Naive B cell (primary cell): ENCODE measurements around the gene FAM117B. TPM values are rescaled to one million over a fixed set of nuclear protein-coding genes. Genes with fewer than 3 reads are reported as not detected.
A peak's percentile ranks its signal among the peaks of the same experiment; 100 is the strongest.

ENCODE experiments used
- ATAC-seq, 2 donors: fragments of 150-1000 bp; cut with Tn5 transposase; 2 replicates each; pipeline ENCODE4 v1.10.0; 2021; ENCODE audit warnings: low read depth in 2 of 2, mild to moderate bottlenecking in 2 of 2, moderate library complexity in 2 of 2
- DNase-seq: peaks from one replicate; pipeline ENCODE4 v3.0.0; 2022
- H3K27ac Mint-ChIP-seq, 6 donors: one replicate each; pipeline ENCODE4 v1.8.0; 2020 to 2022; ENCODE audit warnings: mild to moderate bottlenecking in 6 of 6, mixed read lengths in 6 of 6, moderate library complexity in 5 of 6, inconsistent platforms in 2 of 6
- H3K27me3 Mint-ChIP-seq, 3 donors: one replicate each; pipeline ENCODE4 v1.8.0; 2021 to 2022; ENCODE audit warnings: mixed read lengths in 3 of 3, mild to moderate bottlenecking in 1 of 3
- H3K36me3 Mint-ChIP-seq, 2 donors: one replicate each; pipeline ENCODE4 v1.8.0; 2020 to 2022; ENCODE audit warnings: mixed read lengths in 2 of 2, inconsistent platforms in 1 of 2, mild to moderate bottlenecking in 1 of 2
- H3K4me1 Mint-ChIP-seq, 3 donors: one replicate each; pipeline ENCODE4 v1.8.0; 2020 to 2022; ENCODE audit warnings: mixed read lengths in 3 of 3, inconsistent platforms in 1 of 3, mild to moderate bottlenecking in 1 of 3, moderate library complexity in 1 of 3
- H3K4me3 Mint-ChIP-seq, 8 donors: one replicate each; pipeline ENCODE4 v1.8.0; 2020 to 2022; ENCODE audit warnings: mild to moderate bottlenecking in 8 of 8, mixed read lengths in 8 of 8, moderate library complexity in 8 of 8, inconsistent platforms in 2 of 8
- H3K9me3 Mint-ChIP-seq, 7 donors: one replicate each; pipeline ENCODE4 v1.8.0; 2020 to 2022; ENCODE audit warnings: mixed read lengths in 7 of 7, mild to moderate bottlenecking in 5 of 7, inconsistent platforms in 2 of 7, moderate library complexity in 1 of 7
- polyA plus RNA-seq, 6 donors: library from polyadenylated mRNA; unstranded; fragments of 300-500 nt; fragmentation: Illumina TruSeq; gene quantifications; one replicate each; pipeline ENCODE4 v1.2.3, GENCODE V29; 2021; ENCODE audit warnings: low read depth in 6 of 6

Gene FAM117B
- polyA plus RNA-seq, 6 donors from 2014 or later, result 17.7 to 31.3 (median 21.8) TPM

GRCh38 chr2:202758128-202758527 lies 123.4 kb downstream of the FAM117B start:
- peaks cover 15 to 38% (median 26%) of the 10 kb centered on the region in 3 donors for H3K4me1 Mint-ChIP-seq
- peaks cover 0 to 3% (median 0%) of the 10 kb centered on the region in 7 donors for H3K9me3 Mint-ChIP-seq
- ATAC-seq (no peak), DNase-seq (no peak)
- peak overlapping the region in 1 of 6 donors; percentile 18 for H3K27ac Mint-ChIP-seq
- H3K27me3 Mint-ChIP-seq, result no peaks in the 10 kb centered on the region
- H3K36me3 Mint-ChIP-seq, result peaks cover 24 to 40% of the 10 kb centered on the region in 2 donors
- no peak overlapping the region for H3K4me3 Mint-ChIP-seq

GRCh38 chr2:202758604-202759003 lies 123.8 kb downstream of the FAM117B start:
- Mint-ChIP-seq H3K9me3 (peaks cover 0 to 3% (median 0%) of the 10 kb centered on the region in 7 donors), H3K4me1 (peaks cover 16 to 38% (median 27%) of the 10 kb centered on the region in 3 donors), H3K36me3 (peaks cover 28 to 43% of the 10 kb centered on the region in 2 donors), H3K27me3 (no peaks in the 10 kb centered on the region), H3K27ac (no peak overlapping the region), H3K4me3 (no peak overlapping the region)
- ATAC-seq (no peak), DNase-seq (no peak)

- Mint-ChIP-seq H3K27ac (peak overlapping the region in 3 of 6 donors; percentile 24 to 84 (median 62)), H3K4me3 (no peak overlapping the region), H3K9me3 (no peaks in the 10 kb centered on the region), H3K27me3 (no peaks in the 10 kb centered on the region), H3K4me1 (peaks cover 17 to 47% (median 38%) of the 10 kb centered on the region in 3 donors), H3K36me3 (peaks cover 26 to 51% of the 10 kb centered on the region in 2 donors)
- no peak for DNase-seq
- no peak for ATAC-seq
These were observed 126.1 kb downstream of the FAM117B start for GRCh38 chr2:202760848-202761247.

GRCh38 chr2:202762556-202762955 lies 127.8 kb downstream of the FAM117B start:
- ATAC-seq (no peak), DNase-seq (no peak)
- Mint-ChIP-seq H3K27me3 (no peaks in the 10 kb centered on the region), H3K36me3 (peaks cover 33 to 41% of the 10 kb centered on the region in 2 donors), H3K27ac (peak overlapping the region; percentile 48 to 93 (median 88)), H3K9me3 (no peaks in the 10 kb centered on the region), H3K4me1 (peaks cover 17 to 45% (median 38%) of the 10 kb centered on the region in 3 donors), H3K4me3 (peak overlapping the region in 1 of 8 donors; percentile 25)

GRCh38 chr2:202763916-202764315 lies 129.1 kb downstream of the FAM117B start:
- Mint-ChIP-seq H3K4me1 (peaks cover 22 to 49% (median 45%) of the 10 kb centered on the region in 3 donors), H3K27ac (peak overlapping the region; percentile 62 to 92 (median 84)), H3K4me3 (peak overlapping the region in 4 of 8 donors; percentile 7 to 70 (median 36)), H3K27me3 (no peaks in the 10 kb centered on the region), H3K9me3 (no peaks in the 10 kb centered on the region), H3K36me3 (peaks cover 33 to 47% of the 10 kb centered on the region in 2 donors)
- no peak for DNase-seq
- ATAC-seq, result no peak

GRCh38 chr2:202764991-202765390 lies 130.2 kb downstream of the FAM117B start:
- H3K27me3 Mint-ChIP-seq, result no peaks in the 10 kb centered on the region
- H3K4me3 Mint-ChIP-seq, result no peak overlapping the region

GRCh38 chr2:202765436-202765835 lies 130.7 kb downstream of the FAM117B start:
- Mint-ChIP-seq H3K27ac (peak overlapping the region in 3 of 6 donors; percentile 44 to 69 (median 65)), H3K36me3 (peaks cover 29 to 46% of the 10 kb centered on the region in 2 donors)

More at GRCh38 chr2:202764991-202765390, 130.2 kb downstream of the FAM117B start:
- H3K9me3 Mint-ChIP-seq, result no peaks in the 10 kb centered on the region
- DNase-seq, result no peak
- H3K27ac Mint-ChIP-seq, result peak overlapping the region in 4 of 6 donors; percentile 48 to 92 (median 57)
- H3K4me1 Mint-ChIP-seq, result peaks cover 22 to 51% (median 44%) of the 10 kb centered on the region in 3 donors
- peak; percentile 49 to 64 for ATAC-seq
- peaks cover 33 to 49% of the 10 kb centered on the region in 2 donors for H3K36me3 Mint-ChIP-seq

GRCh38 chr2:202768273-202768672 lies 133.5 kb downstream of the FAM117B start:
- no peaks in the 10 kb centered on the region for H3K27me3 Mint-ChIP-seq
- H3K36me3 Mint-ChIP-seq, result peaks cover 17 to 36% of the 10 kb centered on the region in 2 donors
- H3K4me3 Mint-ChIP-seq, result no peak overlapping the region
- DNase-seq, result no peak
- H3K9me3 Mint-ChIP-seq, result no peaks in the 10 kb centered on the region
- H3K27ac Mint-ChIP-seq, result peak overlapping the region in 2 of 6 donors; percentile 4 to 37
- H3K4me1 Mint-ChIP-seq, result peaks cover 13 to 30% (median 25%) of the 10 kb centered on the region in 3 donors
- no peak for ATAC-seq

More at GRCh38 chr2:202765436-202765835, 130.7 kb downstream of the FAM117B start:
- H3K27me3 Mint-ChIP-seq, result no peaks in the 10 kb centered on the region
- ATAC-seq (no peak), DNase-seq (no peak)
- peaks cover 21 to 50% (median 40%) of the 10 kb centered on the region in 3 donors for H3K4me1 Mint-ChIP-seq
- H3K4me3 Mint-ChIP-seq, result no peak overlapping the region
- H3K9me3 Mint-ChIP-seq, result no peaks in the 10 kb centered on the region

GRCh38 chr2:202769201-202769600 lies 134.4 kb downstream of the FAM117B start:
- peaks cover 8 to 20% (median 16%) of the 10 kb centered on the region in 3 donors for H3K4me1 Mint-ChIP-seq
- DNase-seq, result no peak
- no peaks in the 10 kb centered on the region for H3K9me3 Mint-ChIP-seq
- no peak overlapping the region for H3K27ac Mint-ChIP-seq
- peaks cover 10 to 29% of the 10 kb centered on the region in 2 donors for H3K36me3 Mint-ChIP-seq
- no peaks in the 10 kb centered on the region for H3K27me3 Mint-ChIP-seq
- H3K4me3 Mint-ChIP-seq, result no peak overlapping the region
- ATAC-seq, result no peak

- H3K4me3 Mint-ChIP-seq, result no peak overlapping the region
- H3K9me3 Mint-ChIP-seq, result no peaks in the 10 kb centered on the region
- ATAC-seq (no peak), DNase-seq (no peak)
- no peak overlapping the region for H3K27ac Mint-ChIP-seq
- no peaks in the 10 kb centered on the region for H3K27me3 Mint-ChIP-seq
- peaks cover 5 to 7% (median 6%) of the 10 kb centered on the region in 3 donors for H3K4me1 Mint-ChIP-seq
- peaks cover 16 to 26% of the 10 kb centered on the region in 2 donors for H3K36me3 Mint-ChIP-seq
These were observed 136.6 kb downstream of the FAM117B start for GRCh38 chr2:202771336-202771735.

- Mint-ChIP-seq H3K4me1 (peaks cover 5 to 7% (median 6%) of the 10 kb centered on the region in 3 donors), H3K36me3 (peaks cover 10 to 26% of the 10 kb centered on the region in 2 donors), H3K27me3 (no peaks in the 10 kb centered on the region), H3K9me3 (no peaks in the 10 kb centered on the region), H3K27ac (no peak overlapping the region), H3K4me3 (no peak overlapping the region)
- ATAC-seq (no peak), DNase-seq (no peak)
These were observed 137.1 kb downstream of the FAM117B start for GRCh38 chr2:202771741-202772460.

- H3K9me3 Mint-ChIP-seq, result no peaks in the 10 kb centered on the region
- peaks cover 10 to 23% of the 10 kb centered on the region in 2 donors for H3K36me3 Mint-ChIP-seq
- H3K4me1 Mint-ChIP-seq, result peaks cover 0 to 3% (median 0%) of the 10 kb centered on the region in 3 donors
- H3K4me3 Mint-ChIP-seq, result no peak overlapping the region
- H3K27me3 Mint-ChIP-seq, result no peaks in the 10 kb centered on the region
- peak overlapping the region in 1 of 6 donors; percentile 56 for H3K27ac Mint-ChIP-seq
- ATAC-seq (no peak), DNase-seq (no peak)
These were observed 138.7 kb downstream of the FAM117B start for GRCh38 chr2:202773301-202773973.

- peak overlapping the region in 2 of 6 donors; percentile 24 to 40 for H3K27ac Mint-ChIP-seq
- H3K9me3 Mint-ChIP-seq, result no peaks in the 10 kb centered on the region
- ATAC-seq (no peak), DNase-seq (no peak)
- H3K4me3 Mint-ChIP-seq, result no peak overlapping the region
- peaks cover 10 to 30% of the 10 kb centered on the region in 2 donors for H3K36me3 Mint-ChIP-seq
- peaks cover 0 to 4% (median 3%) of the 10 kb centered on the region in 3 donors for H3K4me1 Mint-ChIP-seq
- H3K27me3 Mint-ChIP-seq, result no peaks in the 10 kb centered on the region
These were observed 139.3 kb downstream of the FAM117B start for GRCh38 chr2:202774104-202774503.
